GM12878 (cell line): ENCODE data around the gene ZNF629.

Source experiments
- CTCF ChIP-seq, 3 experiments: IDR thresholded peaks in 2 of 3; conservative IDR thresholded peaks in 1 of 3; 2 replicates each; pipeline ENCODE4 v1.5.1; 2011; ENCODE audit warnings: low read depth in 3 of 3, low read length in 3 of 3, mild to moderate bottlenecking in 3 of 3, control low read depth in 2 of 3, moderate library complexity in 2 of 3, inconsistent platforms in 1 of 3, mixed read lengths in 1 of 3; ENCODE audit not compliant: control insufficient read depth in 2 of 3, insufficient read depth in 1 of 3; ENCODE audit errors: extremely low read depth in 1 of 3
- DPF2 ChIP-seq: fragments of 450-650 bp; IDR thresholded peaks from 2 replicates; pipeline ENCODE4 v1.6.1; 2017; ENCODE audit warnings: mild to moderate bottlenecking
- FOS ChIP-seq: IDR thresholded peaks from 3 replicates; pipeline ENCODE4 v1.6.1; 2011; ENCODE audit warnings: borderline replicate concordance; ENCODE audit not compliant: insufficient read length; ENCODE audit errors: extremely low read depth
- NFIC ChIP-seq: IDR thresholded peaks from 2 replicates; pipeline ENCODE4 v1.6.1; 2012; ENCODE audit warnings: low read depth, mild to moderate bottlenecking, inconsistent platforms, low read length, moderate library complexity
- NRF1 ChIP-seq: conservative IDR thresholded peaks from 2 replicates; pipeline ENCODE4 v1.6.1; 2011; ENCODE audit warnings: mild to moderate bottlenecking, low read depth, low read length, improper control_type of control experiment
- POLR2AphosphoS5 ChIP-seq: IDR thresholded peaks from 2 replicates; pipeline ENCODE4 v1.6.1; 2011; ENCODE audit warnings: mild to moderate bottlenecking, low read length, inconsistent platforms
- REST ChIP-seq: IDR thresholded peaks from 2 replicates; pipeline ENCODE4 v1.6.1; 2012; ENCODE audit warnings: mild to moderate bottlenecking, low read depth, low read length
- TCF7 ChIP-seq: IDR thresholded peaks from 2 replicates; pipeline ENCODE4 v1.6.1; 2014; ENCODE audit warnings: antibody characterized with exemption, borderline replicate concordance
- USF1 ChIP-seq: IDR thresholded peaks from 2 replicates; pipeline ENCODE4 v1.6.1; 2011; ENCODE audit warnings: borderline replicate concordance, low read depth, mild to moderate bottlenecking, moderate library complexity, mixed read lengths, low read length; ENCODE audit not compliant: insufficient read depth; ENCODE audit errors: extremely low read length
- ZNF592 ChIP-seq: fragments of 450-650 bp; IDR thresholded peaks from 2 replicates; pipeline ENCODE4 v1.6.1; 2017; ENCODE audit warnings: mild to moderate bottlenecking, moderate library complexity

- no peak for TF ChIP-seq ZNF592
- no peak for TF ChIP-seq DPF2
- no peak for TF ChIP-seq CTCF (IDR thresholded peaks at IDR 0.05 in 2 of 3, conservative IDR thresholded peaks at IDR 0.05 in 1 of 3; ENCODE audit: control insufficient read depth in 2 of 3, extremely low read depth in 1 of 3, insufficient read depth in 1 of 3, low read depth in 3 of 3, low read length in 3 of 3)
- no peak for TF ChIP-seq REST
- TF ChIP-seq POLR2AphosphoS5, result no peak
- TF ChIP-seq NRF1, result no peak
- no peak for TF ChIP-seq TCF7
- TF ChIP-seq NFIC, result no peak
- no peak for TF ChIP-seq USF1
- no peak for TF ChIP-seq FOS
These were observed 57.9 kb downstream of the ZNF629 start for GRCh38 chr16:30728899-30729672.
